ENCODE measurements around the gene PRR5L.

The PRR5L gene

DNA sequence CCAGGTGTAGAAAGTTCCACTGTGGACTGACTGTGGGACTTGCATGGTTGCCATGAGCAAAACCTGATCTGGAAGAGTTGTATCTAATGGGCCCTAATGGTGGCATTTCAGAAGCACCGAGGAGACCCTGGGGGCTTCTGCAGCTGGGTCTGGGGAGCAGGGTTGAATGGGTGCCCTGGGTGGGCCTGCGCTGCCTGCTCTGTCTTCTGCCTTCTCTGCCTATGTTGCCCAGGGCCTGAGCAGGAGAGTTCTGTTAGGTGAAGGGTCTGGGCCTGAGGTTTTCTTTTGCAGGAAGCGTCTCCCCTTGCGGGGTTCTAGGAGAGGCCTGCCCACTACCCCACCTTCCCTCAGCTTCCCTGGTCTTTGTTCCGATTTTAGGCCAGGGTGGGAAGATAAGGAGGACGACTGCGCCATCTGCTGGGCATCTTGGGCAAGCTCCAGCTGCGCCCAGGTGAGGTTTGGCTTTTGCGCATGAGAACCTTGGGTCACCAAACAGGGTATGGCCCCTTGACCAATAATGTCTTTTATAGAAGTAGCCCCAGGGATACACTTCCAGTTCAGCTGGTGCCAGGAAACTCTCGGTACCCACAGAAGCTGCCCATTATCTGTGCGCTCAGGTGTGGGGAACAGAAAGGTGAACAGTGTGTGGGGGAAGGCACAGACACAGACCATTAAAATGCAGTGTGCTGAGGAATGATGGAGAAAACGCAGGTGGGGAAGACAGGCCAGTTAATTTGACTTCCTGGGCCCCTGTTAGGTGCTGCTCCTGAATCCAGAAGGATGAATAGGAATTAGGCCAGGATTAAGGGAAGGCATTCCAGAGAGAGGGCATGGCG is 30.1 kb upstream of the PRR5L start:
- no peaks in the 10 kb centered on the region for H3K27me3 ChIP-seq (ENCODE audit: insufficient read depth, low read length)
- H2BK12ac ChIP-seq (ENCODE audit: low read length), result peak overlapping the region; percentile 74
- no CpG with 5 or more reads among the region's 13 CpGs for WGBS (ENCODE audit: extremely low coverage, insufficient coverage, insufficient read length)
- peak overlapping the region; percentile 74 for H4K12ac ChIP-seq (ENCODE audit: low read depth, low read length)
- H3K27ac ChIP-seq (ENCODE audit: low read depth, low read length), result no peak overlapping the region
- H2AFZ ChIP-seq (ENCODE audit: insufficient read depth, low read length, poor library complexity), result peak overlapping the region; percentile 55
- peak overlapping the region; percentile 55 for H3K18ac ChIP-seq (ENCODE audit: low read length)
- H2AK5ac ChIP-seq (ENCODE audit: low read length), result peak overlapping the region; percentile 71
- peaks cover 2% of the 10 kb centered on the region for H3K79me1 ChIP-seq (ENCODE audit: low read length)
- H4K91ac ChIP-seq (ENCODE audit: low read depth, low read length), result no peak overlapping the region
- no peak overlapping the region for H2BK120ac ChIP-seq (ENCODE audit: insufficient read depth, low read length, poor library complexity)
- no peak overlapping the region for H3K14ac ChIP-seq (ENCODE audit: low read length)
- peaks cover 0 to 2% of the 10 kb centered on the region in 2 experiments for H3K4me1 ChIP-seq (ENCODE audit: control insufficient read depth in 1 of 2, insufficient read depth in 2 of 2, low read length in 2 of 2)
- no peak overlapping the region for H3K23ac ChIP-seq (ENCODE audit: low read length)
- H3K9ac ChIP-seq (ENCODE audit: low read length), result no peak overlapping the region
- H3K79me2 ChIP-seq (ENCODE audit: control insufficient read depth, insufficient read depth, low read length, poor library complexity), result no peaks in the 10 kb centered on the region
- no peaks in the 10 kb centered on the region for H3K9me3 ChIP-seq (ENCODE audit: insufficient read depth, low read depth, low read length)
- no peak overlapping the region for H3K4me2 ChIP-seq (ENCODE audit: low read length)
- peaks cover 0 to under 1% of the 10 kb centered on the region in 2 experiments for H3K36me3 ChIP-seq (ENCODE audit: control insufficient read depth in 1 of 2, insufficient read depth in 2 of 2, low read length in 2 of 2)
- no peak overlapping the region for H2BK5ac ChIP-seq (ENCODE audit: low read depth, low read length, poor library complexity)
- H3K4me3 ChIP-seq (ENCODE audit: low read depth, low read length), result no peak overlapping the region
- peak; percentile 20 to 81 for DNase-seq
- peak overlapping the region; percentile 58 for H3K4ac ChIP-seq (ENCODE audit: low read depth, low read length)
- H4K8ac ChIP-seq (ENCODE audit: low read depth, low read length), result peak overlapping the region; percentile 83

- no CpG with 5 or more reads among the region's 5 CpGs for WGBS (ENCODE audit: extremely low coverage, insufficient coverage, insufficient read length)
- no peak overlapping the region for H3K14ac ChIP-seq (ENCODE audit: low read length)
- H3K27ac ChIP-seq (ENCODE audit: low read depth, low read length), result no peak overlapping the region
- H3K4me1 ChIP-seq (ENCODE audit: control insufficient read depth in 1 of 2, insufficient read depth in 2 of 2, low read length in 2 of 2), result peaks cover under 1 to 2% of the 10 kb centered on the region in 2 experiments
- H2BK5ac ChIP-seq (ENCODE audit: low read depth, low read length, poor library complexity), result no peak overlapping the region
- no peak overlapping the region for H4K8ac ChIP-seq (ENCODE audit: low read depth, low read length)
- no peak overlapping the region for H3K4me2 ChIP-seq (ENCODE audit: low read length)
- H3K79me1 ChIP-seq (ENCODE audit: low read length), result peaks cover 2% of the 10 kb centered on the region
- no peak overlapping the region for H2BK12ac ChIP-seq (ENCODE audit: low read length)
- H4K91ac ChIP-seq (ENCODE audit: low read depth, low read length), result no peak overlapping the region
- H3K9me3 ChIP-seq (ENCODE audit: insufficient read depth, low read depth, low read length), result peaks cover 2% of the 10 kb centered on the region
- no peak overlapping the region for H2AK5ac ChIP-seq (ENCODE audit: low read length)
- H3K36me3 ChIP-seq (ENCODE audit: control insufficient read depth in 1 of 2, insufficient read depth in 2 of 2, low read length in 2 of 2), result peaks cover 0 to 5% of the 10 kb centered on the region in 2 experiments
- no peak overlapping the region for H3K4ac ChIP-seq (ENCODE audit: low read depth, low read length)
- H3K4me3 ChIP-seq (ENCODE audit: low read depth, low read length), result no peak overlapping the region
- no peak overlapping the region for H2AFZ ChIP-seq (ENCODE audit: insufficient read depth, low read length, poor library complexity)
- no peak overlapping the region for H3K23ac ChIP-seq (ENCODE audit: low read length)
- no peaks in the 10 kb centered on the region for H3K27me3 ChIP-seq (ENCODE audit: insufficient read depth, low read length)
- DNase-seq, result no peak
- H2BK120ac ChIP-seq (ENCODE audit: insufficient read depth, low read length, poor library complexity), result no peak overlapping the region
- H4K12ac ChIP-seq (ENCODE audit: low read depth, low read length), result no peak overlapping the region
- H3K9ac ChIP-seq (ENCODE audit: low read length), result no peak overlapping the region
- H3K18ac ChIP-seq (ENCODE audit: low read length), result no peak overlapping the region
- no peaks in the 10 kb centered on the region for H3K79me2 ChIP-seq (ENCODE audit: control insufficient read depth, insufficient read depth, low read length, poor library complexity)
These were observed 29.3 kb upstream of the PRR5L start for GRCh38 chr11:36266767-36267166.

DNA sequence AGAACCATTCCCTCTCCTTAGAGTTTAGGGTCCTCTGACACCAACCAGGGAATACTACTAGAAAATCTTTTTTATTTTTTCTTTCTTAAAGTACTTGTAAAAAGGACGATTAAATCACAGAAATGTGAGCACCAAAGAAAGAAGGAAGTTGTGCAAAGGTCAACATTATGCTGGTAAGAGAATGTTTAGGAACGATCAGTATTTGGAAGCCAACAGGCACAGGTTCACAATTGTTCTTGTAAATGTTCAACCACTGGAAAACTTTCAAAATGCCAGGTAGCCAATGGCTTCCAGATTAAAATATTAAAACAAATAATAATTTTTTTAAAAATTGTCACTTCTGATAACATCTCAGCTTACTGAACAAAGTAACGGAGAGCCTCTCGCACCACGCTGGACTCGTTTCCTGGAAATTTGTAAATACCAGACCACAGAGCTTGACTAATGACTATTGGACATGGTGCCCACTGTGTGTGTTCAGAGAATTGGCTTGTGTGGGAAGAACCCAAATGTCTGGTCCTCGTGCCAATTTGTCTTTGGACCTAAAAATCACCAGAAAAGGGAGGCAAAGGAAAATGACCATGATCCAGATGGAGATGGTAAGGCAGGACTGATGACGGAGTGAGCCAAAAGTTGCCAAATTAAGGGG is 27.6 kb upstream of the PRR5L start:
- H2BK120ac ChIP-seq (ENCODE audit: insufficient read depth, low read length, poor library complexity), result no peak overlapping the region
- no peak overlapping the region for H3K14ac ChIP-seq (ENCODE audit: low read length)
- no peak overlapping the region for H4K12ac ChIP-seq (ENCODE audit: low read depth, low read length)
- H2AK5ac ChIP-seq (ENCODE audit: low read length), result no peak overlapping the region
- peaks cover 1 to 8% of the 10 kb centered on the region in 2 experiments for H3K36me3 ChIP-seq (ENCODE audit: control insufficient read depth in 1 of 2, insufficient read depth in 2 of 2, low read length in 2 of 2)
- H3K9me3 ChIP-seq (ENCODE audit: insufficient read depth, low read depth, low read length), result peaks cover 5% of the 10 kb centered on the region
- H3K4me2 ChIP-seq (ENCODE audit: low read length), result no peak overlapping the region
- H3K4me3 ChIP-seq (ENCODE audit: low read depth, low read length), result no peak overlapping the region
- no peaks in the 10 kb centered on the region for H3K27me3 ChIP-seq (ENCODE audit: insufficient read depth, low read length)
- no peaks in the 10 kb centered on the region for H3K79me2 ChIP-seq (ENCODE audit: control insufficient read depth, insufficient read depth, low read length, poor library complexity)
- peak in 1 of 2 donors; percentile 54 for DNase-seq
- WGBS (ENCODE audit: extremely low coverage, insufficient coverage, insufficient read length), result no CpG with 5 or more reads among the region's 8 CpGs
- H3K9ac ChIP-seq (ENCODE audit: low read length), result no peak overlapping the region
- H3K23ac ChIP-seq (ENCODE audit: low read length), result no peak overlapping the region
- H4K8ac ChIP-seq (ENCODE audit: low read depth, low read length), result no peak overlapping the region
- H3K4ac ChIP-seq (ENCODE audit: low read depth, low read length), result no peak overlapping the region
- H3K4me1 ChIP-seq (ENCODE audit: control insufficient read depth in 1 of 2, insufficient read depth in 2 of 2, low read length in 2 of 2), result peaks cover 2 to 5% of the 10 kb centered on the region in 2 experiments
- no peak overlapping the region for H2BK12ac ChIP-seq (ENCODE audit: low read length)
- H2AFZ ChIP-seq (ENCODE audit: insufficient read depth, low read length, poor library complexity), result no peak overlapping the region
- no peak overlapping the region for H4K91ac ChIP-seq (ENCODE audit: low read depth, low read length)
- no peak overlapping the region for H2BK5ac ChIP-seq (ENCODE audit: low read depth, low read length, poor library complexity)
- no peak overlapping the region for H3K18ac ChIP-seq (ENCODE audit: low read length)
- H3K79me1 ChIP-seq (ENCODE audit: low read length), result peaks cover 2% of the 10 kb centered on the region
- H3K27ac ChIP-seq (ENCODE audit: low read depth, low read length), result no peak overlapping the region

DNA sequence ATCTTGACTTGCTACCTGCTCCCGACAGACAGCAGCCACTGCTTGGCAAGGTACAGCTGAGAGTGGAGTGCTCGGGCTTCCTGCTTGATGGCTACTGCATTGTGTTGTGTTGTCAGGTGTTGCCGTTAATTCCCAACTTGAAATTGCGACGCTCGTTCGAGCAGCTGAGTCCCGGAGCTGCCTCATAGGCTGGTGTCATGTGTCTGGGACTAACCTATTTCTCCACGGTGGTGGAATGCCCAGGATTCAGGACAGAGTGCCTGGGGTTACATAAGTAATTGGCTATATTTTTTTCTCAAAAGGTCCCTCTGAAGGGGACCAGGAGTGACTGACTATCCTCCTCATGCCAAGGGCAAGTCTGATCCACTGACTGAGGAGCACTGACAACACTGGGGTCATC is 25.4 kb upstream of the PRR5L start:
- Histone ChIP-seq H3K79me2 (ENCODE audit: control insufficient read depth, insufficient read depth, low read length, poor library complexity) (no peaks in the 10 kb centered on the region), H3K4me3 (ENCODE audit: low read depth, low read length) (no peak overlapping the region), H2AK5ac (ENCODE audit: low read length) (no peak overlapping the region), H4K12ac (ENCODE audit: low read depth, low read length) (no peak overlapping the region), H3K27me3 (ENCODE audit: insufficient read depth, low read length) (no peaks in the 10 kb centered on the region), H3K4me2 (ENCODE audit: low read length) (no peak overlapping the region), H2BK12ac (ENCODE audit: low read length) (no peak overlapping the region), H3K18ac (ENCODE audit: low read length) (no peak overlapping the region), H3K27ac (ENCODE audit: low read depth, low read length) (no peak overlapping the region), H3K9ac (ENCODE audit: low read length) (no peak overlapping the region), H3K9me3 (ENCODE audit: insufficient read depth, low read depth, low read length) (peaks cover 5% of the 10 kb centered on the region), H3K14ac (ENCODE audit: low read length) (no peak overlapping the region), H3K4me1 (ENCODE audit: control insufficient read depth in 1 of 2, insufficient read depth in 2 of 2, low read length in 2 of 2) (peaks cover 2 to 5% of the 10 kb centered on the region in 2 experiments), H2AFZ (ENCODE audit: insufficient read depth, low read length, poor library complexity) (no peak overlapping the region), H3K4ac (ENCODE audit: low read depth, low read length) (no peak overlapping the region), H4K91ac (ENCODE audit: low read depth, low read length) (no peak overlapping the region), H3K23ac (ENCODE audit: low read length) (no peak overlapping the region), H2BK5ac (ENCODE audit: low read depth, low read length, poor library complexity) (no peak overlapping the region), H2BK120ac (ENCODE audit: insufficient read depth, low read length, poor library complexity) (no peak overlapping the region), H3K36me3 (ENCODE audit: control insufficient read depth in 1 of 2, insufficient read depth in 2 of 2, low read length in 2 of 2) (peaks cover 8 to 14% of the 10 kb centered on the region in 2 experiments), H4K8ac (ENCODE audit: low read depth, low read length) (no peak overlapping the region), H3K79me1 (ENCODE audit: low read length) (peaks cover 2% of the 10 kb centered on the region)
- WGBS (ENCODE audit: extremely low coverage, insufficient coverage, insufficient read length), result no CpG with 5 or more reads among the region's 9 CpGs
- no peak for DNase-seq

All from trophoblast cell (in vitro differentiated cells and primary cell).